Measurements from ENCODE around the gene POC1A.

POC1A gene

GRCh38 chr3:52070724-52071621, 83.2 kb downstream of the POC1A start:
- peak overlapping the region; percentile 83 for H3K4me2 ChIP-seq
- peak overlapping the region; percentile 36 for H3K9ac ChIP-seq
- peak overlapping the region; percentile 59 for H3K27ac ChIP-seq
- H3K4me1 ChIP-seq, result peaks cover 29% of the 10 kb centered on the region
- peaks cover 26% of the 10 kb centered on the region for H3K36me3 ChIP-seq
- no peak overlapping the region for H3K4me3 ChIP-seq
- H3K9me3 ChIP-seq, result no peaks in the 10 kb centered on the region
- H3K27me3 ChIP-seq, result no peaks in the 10 kb centered on the region
- no peaks in the 10 kb centered on the region for H4K20me1 ChIP-seq
- TF ChIP-seq Cebpa-rat (IDR thresholded peaks at IDR 0.05), result no peak

DNA sequence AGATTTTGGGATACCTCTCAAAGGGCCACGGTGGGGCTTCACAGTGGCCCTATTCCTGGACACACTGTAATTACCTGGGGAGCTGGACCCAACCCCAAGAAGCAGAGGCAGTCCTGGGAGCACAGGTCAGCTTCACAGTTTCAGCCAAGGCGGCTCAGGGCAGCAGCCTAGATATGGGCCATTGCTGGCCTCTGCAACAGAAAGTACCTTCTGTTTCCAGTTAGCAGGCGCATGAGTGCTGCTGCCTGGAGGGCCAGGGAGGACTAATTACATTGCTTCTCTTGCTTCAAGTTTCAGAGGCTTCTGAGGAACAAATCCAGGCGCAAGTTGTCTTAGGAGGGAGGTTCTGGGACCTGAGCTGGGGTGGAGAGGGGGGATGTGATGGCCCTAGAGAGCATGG, 84.4 kb downstream of the POC1A start:
- H3K27me3 ChIP-seq, result no peaks in the 10 kb centered on the region
- H3K4me2 ChIP-seq, result no peak overlapping the region; the same call in 1 of the 2 replicates

DNA sequence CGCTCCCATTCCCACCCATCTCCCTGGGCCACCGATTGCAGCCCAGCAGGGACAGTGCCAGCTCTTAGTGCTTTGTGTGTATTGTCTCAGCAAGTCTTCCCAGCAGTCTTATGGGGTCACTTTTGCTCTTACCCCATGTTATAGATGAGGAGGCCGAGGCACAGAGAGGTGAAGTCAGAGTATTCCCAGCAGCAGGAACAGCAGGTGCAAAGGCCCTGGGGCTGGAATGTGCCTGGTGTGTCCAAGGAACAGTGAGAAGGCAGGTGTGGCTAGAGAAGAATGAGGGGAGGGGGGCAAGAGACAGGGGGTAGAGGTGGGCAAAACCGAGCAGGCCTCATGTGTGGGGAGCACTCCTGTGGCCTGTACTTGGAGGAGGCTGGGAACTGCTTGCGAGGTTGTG, 85.1 kb downstream of the POC1A start:
- H3K4me1 ChIP-seq, result peaks cover 37% of the 10 kb centered on the region
- H3K27ac ChIP-seq, result no peak overlapping the region
- TF ChIP-seq Cebpa-rat (IDR thresholded peaks at IDR 0.05), result no peak
- H3K9ac ChIP-seq, result no peak overlapping the region
- H3K27me3 ChIP-seq, result no peaks in the 10 kb centered on the region
- no peak overlapping the region for H3K4me2 ChIP-seq
- no peak overlapping the region for H3K4me3 ChIP-seq
- H3K9me3 ChIP-seq, result no peaks in the 10 kb centered on the region
- peaks cover 7% of the 10 kb centered on the region for H3K36me3 ChIP-seq
- H4K20me1 ChIP-seq, result no peaks in the 10 kb centered on the region

More for the DNA sequence above, 84.4 kb downstream of the POC1A start:
- H3K27ac ChIP-seq, result no peak overlapping the region
- no peaks in the 10 kb centered on the region for H3K9me3 ChIP-seq
- H3K4me1 ChIP-seq, result peaks cover 37% of the 10 kb centered on the region
- no peak for TF ChIP-seq Cebpa-rat (IDR thresholded peaks at IDR 0.05)
- no peaks in the 10 kb centered on the region for H4K20me1 ChIP-seq
- no peak overlapping the region for H3K9ac ChIP-seq
- H3K36me3 ChIP-seq, result peaks cover 15% of the 10 kb centered on the region
- H3K4me3 ChIP-seq, result no peak overlapping the region

DNA sequence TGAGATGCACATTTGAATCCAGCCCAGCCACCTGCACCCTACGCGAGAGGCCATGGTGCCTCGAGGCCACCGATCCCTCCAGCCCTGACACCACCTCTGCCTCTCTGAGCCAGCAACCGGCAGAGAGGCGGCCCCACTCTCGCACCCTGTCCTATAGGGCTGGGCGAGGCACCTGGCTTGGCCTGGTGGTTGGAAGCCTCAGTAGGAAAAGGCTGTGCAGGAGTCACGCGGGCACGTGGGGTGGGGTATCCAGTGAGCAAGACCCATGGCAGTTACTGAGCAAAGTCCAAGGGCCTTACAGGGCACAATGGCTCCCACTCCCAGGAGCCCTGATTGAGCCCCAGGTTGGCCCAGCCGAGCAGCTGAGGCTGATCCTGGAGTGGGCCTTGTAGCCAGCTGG, 85.5 kb downstream of the POC1A start:
- no peaks in the 10 kb centered on the region for H3K27me3 ChIP-seq
- peaks cover 37% of the 10 kb centered on the region for H3K4me1 ChIP-seq
- no peak overlapping the region for H3K27ac ChIP-seq

GRCh38 chr3:52068055-52068571, 86.1 kb downstream of the POC1A start:
- Histone ChIP-seq H3K9me3 (no peaks in the 10 kb centered on the region), H3K4me2 (no peak overlapping the region), H3K4me3 (no peak overlapping the region), H3K4me1 (peaks cover 40% of the 10 kb centered on the region), H3K36me3 (no peaks in the 10 kb centered on the region; the same call in 1 of the 2 replicates), H3K9ac (no peak overlapping the region), H4K20me1 (no peaks in the 10 kb centered on the region), H3K27ac (no peak overlapping the region), H3K27me3 (no peaks in the 10 kb centered on the region)
- TF ChIP-seq Cebpa-rat (IDR thresholded peaks at IDR 0.05), result no peak

More for the DNA sequence above, 85.5 kb downstream of the POC1A start:
- TF ChIP-seq Cebpa-rat (IDR thresholded peaks at IDR 0.05), result no peak
- H3K9me3 ChIP-seq, result no peaks in the 10 kb centered on the region
- H3K4me3 ChIP-seq, result no peak overlapping the region
- H3K9ac ChIP-seq, result no peak overlapping the region
- no peaks in the 10 kb centered on the region for H4K20me1 ChIP-seq
- peaks cover 3% of the 10 kb centered on the region for H3K36me3 ChIP-seq
- H3K4me2 ChIP-seq, result no peak overlapping the region

GRCh38 chr3:52067526-52067925, 86.7 kb downstream of the POC1A start:
- Histone ChIP-seq H3K4me3 (no peak overlapping the region), H4K20me1 (no peaks in the 10 kb centered on the region), H3K4me2 (no peak overlapping the region), H3K9me3 (no peaks in the 10 kb centered on the region), H3K27ac (no peak overlapping the region), H3K4me1 (peaks cover 42% of the 10 kb centered on the region), H3K27me3 (no peaks in the 10 kb centered on the region), H3K9ac (no peak overlapping the region), H3K36me3 (no peaks in the 10 kb centered on the region; the same call in 1 of the 2 replicates)
- no peak for TF ChIP-seq Cebpa-rat (IDR thresholded peaks at IDR 0.05)

DNA sequence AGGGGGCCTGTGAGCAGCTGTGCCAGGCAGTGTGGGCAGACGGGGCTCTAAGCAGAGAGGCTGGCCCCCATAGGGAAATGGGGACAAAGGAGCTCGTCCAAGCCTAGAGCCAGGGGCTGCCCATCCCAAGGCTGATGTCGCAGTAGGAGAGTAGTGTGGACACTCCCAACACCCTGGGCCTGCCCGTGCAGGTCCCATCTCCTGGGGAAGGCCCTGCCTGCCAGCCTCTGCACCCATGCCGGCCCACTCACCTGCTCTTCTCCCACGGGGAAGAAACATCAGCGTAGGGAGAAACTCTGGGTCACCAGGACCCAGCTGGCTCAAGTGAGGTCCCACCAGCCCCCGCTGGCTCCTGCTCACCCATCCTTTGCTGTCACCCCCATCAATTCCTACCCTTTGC, 87.2 kb downstream of the POC1A start:
- Histone ChIP-seq H3K36me3 (no peaks in the 10 kb centered on the region; the same call in 1 of the 2 replicates), H3K4me1 (peaks cover 42% of the 10 kb centered on the region), H3K4me2 (no peak overlapping the region), H3K9ac (no peak overlapping the region), H3K27me3 (no peaks in the 10 kb centered on the region), H3K27ac (no peak overlapping the region), H3K9me3 (no peaks in the 10 kb centered on the region), H3K4me3 (no peak overlapping the region), H4K20me1 (no peaks in the 10 kb centered on the region)
- no peak for TF ChIP-seq Cebpa-rat (IDR thresholded peaks at IDR 0.05)

DNA sequence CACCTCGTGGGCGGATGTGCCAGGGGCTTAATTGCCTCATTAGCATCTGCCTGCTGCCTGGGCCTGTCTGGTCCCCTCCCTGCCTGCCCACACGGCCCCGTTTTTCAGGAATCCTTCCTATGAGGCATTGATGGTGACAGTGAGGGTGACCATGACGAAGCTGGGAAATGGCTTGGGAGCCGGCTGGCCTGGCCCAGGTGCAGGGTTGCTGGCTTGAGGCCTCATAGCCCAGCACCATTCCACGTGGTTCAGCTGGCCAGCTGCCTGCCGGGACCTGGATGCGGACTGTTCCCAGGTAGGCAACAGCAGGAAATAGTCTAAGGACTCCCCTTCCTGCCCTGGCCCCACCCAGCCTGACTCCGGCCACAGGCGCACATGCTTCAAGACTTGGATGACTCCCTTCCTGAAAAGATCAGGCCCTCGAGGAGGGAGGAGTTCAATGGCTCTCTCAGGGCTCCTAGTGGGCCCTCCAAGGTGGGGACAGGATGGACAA, 88.9 kb downstream of the POC1A start:
- Histone ChIP-seq H3K9me3 (no peaks in the 10 kb centered on the region), H3K9ac (no peak overlapping the region), H3K36me3 (no peaks in the 10 kb centered on the region; the same call in 1 of the 2 replicates), H3K4me2 (no peak overlapping the region), H4K20me1 (no peaks in the 10 kb centered on the region), H3K4me3 (no peak overlapping the region), H3K4me1 (peaks cover 26% of the 10 kb centered on the region), H3K27me3 (no peaks in the 10 kb centered on the region), H3K27ac (no peak overlapping the region)
- no peak for TF ChIP-seq Cebpa-rat (IDR thresholded peaks at IDR 0.05)

- H4K20me1 ChIP-seq, result no peaks in the 10 kb centered on the region
- no peaks in the 10 kb centered on the region for H3K27me3 ChIP-seq
- no peaks in the 10 kb centered on the region for H3K9me3 ChIP-seq
- H3K4me3 ChIP-seq, result no peak overlapping the region
- H3K27ac ChIP-seq, result no peak overlapping the region
- no peak overlapping the region for H3K4me2 ChIP-seq
- no peak overlapping the region for H3K9ac ChIP-seq
- H3K36me3 ChIP-seq, result no peaks in the 10 kb centered on the region; the same call in 1 of the 2 replicates
- TF ChIP-seq Cebpa-rat (IDR thresholded peaks at IDR 0.05), result no peak
- H3K4me1 ChIP-seq, result peaks cover 30% of the 10 kb centered on the region
These were observed 89.7 kb downstream of the POC1A start for GRCh38 chr3:52064561-52064960.

Measured in BLaER1 (cell line).